HG02763 (cell line): Measurements from ENCODE around the gene KRT8.
A peak's percentile ranks its signal among the peaks of the same experiment; 100 is the strongest.
"Not testable (repeated sequence)": the region's sequence is repeated elsewhere in the genome, so short reads cannot be mapped to it uniquely, and the experiment has no call there.

Experiments used
- ATAC-seq: cut with Tn5 transposase; IDR thresholded peaks from one replicate; pipeline ENCODE4 v1.9.1; 2021; ENCODE audit warnings: mild to moderate bottlenecking, moderate library complexity; ENCODE audit not compliant: unreplicated experiment

Gene KRT8

GRCh38 chr12:52901715-52902541, 2.9 kb downstream of the KRT8 start:
- ATAC-seq, result no peak

GRCh38 chr12:52900896-52901714, 3.8 kb downstream of the KRT8 start:
- no peak for ATAC-seq

- no peak for ATAC-seq
Observed at GRCh38 chr12:52900166-52900895, 4.5 kb downstream of the KRT8 start.

- ATAC-seq, result no peak
Observed at GRCh38 chr12:52899338-52900035, 5.4 kb downstream of the KRT8 start.

GRCh38 chr12:52896190-52897100, 8.4 kb downstream of the KRT8 start:
- ATAC-seq, result no peak

- ATAC-seq, result no peak
Observed at GRCh38 chr12:52895726-52896189, 9.1 kb downstream of the KRT8 start.

- ATAC-seq, result no peak
Observed at GRCh38 chr12:52892974-52893373, 11.9 kb downstream of the KRT8 start.

- no peak for ATAC-seq
Observed at GRCh38 chr12:52892207-52892852, 12.5 kb downstream of the KRT8 start.

GRCh38 chr12:52891044-52891443, 13.8 kb downstream of the KRT8 start:
- no peak for ATAC-seq

- ATAC-seq, result no peak
Observed at GRCh38 chr12:52890417-52890816, 14.5 kb downstream of the KRT8 start.

- ATAC-seq, result no peak
Observed at GRCh38 chr12:52884526-52885293, 20.2 kb downstream of the KRT8 start.

GRCh38 chr12:52880499-52880898, 24.4 kb downstream of the KRT8 start:
- ATAC-seq, result not testable (repeated sequence)

GRCh38 chr12:52879394-52880351, 25.2 kb downstream of the KRT8 start:
- ATAC-seq, result peak; percentile 59

GRCh38 chr12:52878507-52879393, 26.1 kb downstream of the KRT8 start:
- no peak for ATAC-seq

GRCh38 chr12:52877242-52877641, 27.6 kb downstream of the KRT8 start:
- no peak for ATAC-seq

- ATAC-seq, result no peak
Observed at GRCh38 chr12:52876372-52876771, 28.5 kb downstream of the KRT8 start.
